Neural cell (in vitro differentiated cells): ENCODE measurements around the gene CRY2. TPM values are rescaled to one million over a fixed set of nuclear protein-coding genes. Genes with fewer than 3 reads are reported as not detected.

Experiments
- H2AFZ ChIP-seq: fragments of 200-600, 300-800 bp; sonication (generic), shearing (Covaris generic); 2 replicates; pipeline ENCODE4 v1.6.0; 2014; ENCODE audit warnings: low read depth, mild to moderate bottlenecking, antibody characterized with exemption, low read length, moderate library complexity
- H3F3A ChIP-seq: fragments of 200-600 bp; shearing (Covaris generic); 2 replicates; pipeline ENCODE4 v1.6.1; 2016; ENCODE audit warnings: mild to moderate bottlenecking, moderate library complexity, mixed read lengths, antibody characterized with exemption, low read length; ENCODE audit not compliant: insufficient read depth, poor library complexity, severe bottlenecking
- H3K27ac ChIP-seq: fragments of 200-600, 300-800 bp; sonication (generic), shearing (Covaris generic); 2 replicates; pipeline ENCODE4 v1.5.1; 2014; ENCODE audit warnings: mild to moderate bottlenecking, low read length, moderate library complexity
- H3K27me3 ChIP-seq: fragments of 300-800, 200-600 bp; sonication (generic), shearing (Covaris generic); 2 replicates; pipeline ENCODE4 v1.6.0; 2014; ENCODE audit warnings: mild to moderate bottlenecking, low read depth, low read length, moderate library complexity; ENCODE audit not compliant: insufficient read depth
- H3K36me3 ChIP-seq: fragments of 300-800, 200-600 bp; sonication (generic), shearing (Covaris generic); 2 replicates; pipeline ENCODE4 v1.5.1; 2014; ENCODE audit warnings: mild to moderate bottlenecking, antibody characterized with exemption, low read length, moderate library complexity; ENCODE audit not compliant: insufficient read depth
- H3K4me2 ChIP-seq: fragments of 300-800, 200-600 bp; sonication (generic), shearing (Covaris generic); 2 replicates; pipeline ENCODE4 v1.6.0; 2014; ENCODE audit warnings: mild to moderate bottlenecking, low read length
- H3K4me3 ChIP-seq: fragments of 300-800, 200-600 bp; sonication (generic), shearing (Covaris generic); 2 replicates; pipeline ENCODE4 v1.5.1; 2014; ENCODE audit warnings: mild to moderate bottlenecking, low read length, moderate library complexity
- H3K79me2 ChIP-seq: fragments of 200-600 bp; shearing (Covaris generic); replicated peaks from 2 replicates; pipeline ENCODE4 v1.6.0; 2014; ENCODE audit warnings: mild to moderate bottlenecking, low read length, moderate library complexity; ENCODE audit not compliant: insufficient read depth
- H3K9ac ChIP-seq: fragments of 300-800, 200-600 bp; sonication (generic), shearing (Covaris generic); 2 replicates; pipeline ENCODE4 v1.6.1; 2016; ENCODE audit warnings: mild to moderate bottlenecking, low read length, mixed read lengths
- H3K9me2 ChIP-seq: fragments of 200-600 bp; shearing (Covaris generic); 2 replicates; pipeline ENCODE4 v1.6.1; 2016; ENCODE audit warnings: mild to moderate bottlenecking, low read length, mixed read lengths; ENCODE audit not compliant: insufficient read depth
- H3K9me3 ChIP-seq: fragments of 200-600, 300-800 bp; sonication (generic), shearing (Covaris generic); 2 replicates; pipeline ENCODE4 v1.6.1; 2016; ENCODE audit warnings: mild to moderate bottlenecking, mixed run types, low read length, moderate library complexity, mixed read lengths
- H4K20me1 ChIP-seq: fragments of 200-600 bp; shearing (Covaris generic); 2 replicates; pipeline ENCODE4 v1.6.1; 2016; ENCODE audit warnings: mild to moderate bottlenecking, mixed run types; ENCODE audit not compliant: insufficient read depth
- EP300 ChIP-seq: fragments of 450-650 bp; conservative IDR thresholded peaks from 2 replicates; pipeline ENCODE4 v1.6.1; 2014; ENCODE audit warnings: antibody characterized with exemption, mild to moderate bottlenecking, moderate library complexity; ENCODE audit not compliant: poor library complexity, severe bottlenecking
- EZH2 ChIP-seq: fragments of 200-600, 300-800 bp; shearing (Covaris generic), sonication (generic); IDR thresholded peaks from 2 replicates; pipeline ENCODE4 v1.6.1; 2014; ENCODE audit warnings: antibody characterized with exemption, low read length, borderline replicate concordance, mild to moderate bottlenecking; ENCODE audit not compliant: insufficient read depth, poor library complexity, severe bottlenecking
- MXI1 ChIP-seq: fragments of 450-650 bp; conservative IDR thresholded peaks from 2 replicates; pipeline ENCODE4 v1.6.1; 2014; ENCODE audit warnings: antibody characterized with exemption, mild to moderate bottlenecking; ENCODE audit not compliant: poor library complexity, severe bottlenecking
- POLR2AphosphoS5 ChIP-seq: IDR thresholded peaks from 2 replicates; pipeline ENCODE4 v1.6.1; 2012
- RAD21 ChIP-seq: fragments of 450-650 bp; conservative IDR thresholded peaks from 2 replicates; pipeline ENCODE4 v1.6.1; 2014; ENCODE audit warnings: antibody characterized with exemption, mild to moderate bottlenecking, moderate library complexity
- SMC3 ChIP-seq: fragments of 450-650 bp; conservative IDR thresholded peaks from 2 replicates; pipeline ENCODE4 v1.6.1; 2014; ENCODE audit warnings: antibody characterized with exemption, mild to moderate bottlenecking, moderate library complexity; ENCODE audit not compliant: poor library complexity
- polyA plus RNA-seq: library from polyadenylated mRNA; depleted of rRNA; stranded (reverse); fragments of >200 nt; gene quantifications from 2 replicates; pipeline ENCODE4 v1.2.3, GENCODE V29; 2014
- TF ChIP-seq, protein P1 (sequence below): fragments of 450-650 bp; IDR thresholded peaks from 2 replicates; pipeline ENCODE4 v1.5.1; 2014; ENCODE audit warnings: antibody characterized with exemption, mild to moderate bottlenecking, moderate library complexity; ENCODE audit not compliant: poor library complexity, severe bottlenecking

The CRY2 gene
- polyA plus RNA-seq, 1 donor from 2014 or later: 27.8 TPM

DNA sequence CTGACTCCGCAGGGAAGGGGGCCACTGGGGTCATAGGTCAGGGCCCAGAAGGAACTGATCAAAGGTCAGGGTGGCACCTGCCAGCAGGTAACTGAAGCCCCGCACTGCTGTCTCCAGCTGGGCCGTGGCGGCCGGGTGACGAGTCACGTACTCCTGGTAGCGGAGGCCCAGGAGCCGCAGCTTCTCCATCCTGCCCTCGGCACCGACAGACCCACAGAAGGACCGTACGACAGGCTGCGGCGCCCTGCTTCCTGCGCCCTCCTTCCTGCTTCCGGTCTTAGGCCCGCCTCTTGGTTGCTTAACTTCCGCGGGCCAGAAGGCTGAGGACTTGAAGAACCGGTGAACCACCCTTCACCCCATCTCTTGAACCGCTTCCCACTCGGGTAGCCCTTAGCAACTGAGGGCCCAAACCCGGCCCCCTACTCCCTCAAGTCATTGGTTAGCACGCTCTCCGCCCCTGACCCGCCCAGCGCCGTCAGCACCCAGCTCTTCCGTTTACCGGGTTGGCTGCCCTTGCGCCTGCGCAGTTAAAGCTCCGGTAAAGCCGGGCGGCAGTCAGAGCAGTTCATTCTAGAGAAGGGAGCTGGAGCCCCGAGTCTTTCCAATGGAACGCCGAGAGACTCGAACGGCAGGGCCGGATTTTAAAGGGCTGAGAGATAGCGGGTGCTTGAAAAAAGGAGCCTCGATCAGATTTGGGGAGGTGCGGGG is 70.5 kb downstream of the CRY2 start, which contains the start of gene PEX16:
PEX16 (minus strand) TSS at position 255 of the 708 bp plus-strand sequence; CDS start at position 189, 66 bp downstream.
- no peaks in the 10 kb centered on the region for H4K20me1 ChIP-seq
- H3K9ac ChIP-seq: peak within 1 kb of the TSS; percentile 90
- peak within 1 kb of the TSS; percentile 96 for H3K4me2 ChIP-seq
- no peaks in the 10 kb centered on the region for H3K9me3 ChIP-seq
- TF ChIP-seq POLR2AphosphoS5: peak; percentile 73
- TF ChIP-seq RAD21: peak; percentile 35
- TF ChIP-seq, protein P1, sequence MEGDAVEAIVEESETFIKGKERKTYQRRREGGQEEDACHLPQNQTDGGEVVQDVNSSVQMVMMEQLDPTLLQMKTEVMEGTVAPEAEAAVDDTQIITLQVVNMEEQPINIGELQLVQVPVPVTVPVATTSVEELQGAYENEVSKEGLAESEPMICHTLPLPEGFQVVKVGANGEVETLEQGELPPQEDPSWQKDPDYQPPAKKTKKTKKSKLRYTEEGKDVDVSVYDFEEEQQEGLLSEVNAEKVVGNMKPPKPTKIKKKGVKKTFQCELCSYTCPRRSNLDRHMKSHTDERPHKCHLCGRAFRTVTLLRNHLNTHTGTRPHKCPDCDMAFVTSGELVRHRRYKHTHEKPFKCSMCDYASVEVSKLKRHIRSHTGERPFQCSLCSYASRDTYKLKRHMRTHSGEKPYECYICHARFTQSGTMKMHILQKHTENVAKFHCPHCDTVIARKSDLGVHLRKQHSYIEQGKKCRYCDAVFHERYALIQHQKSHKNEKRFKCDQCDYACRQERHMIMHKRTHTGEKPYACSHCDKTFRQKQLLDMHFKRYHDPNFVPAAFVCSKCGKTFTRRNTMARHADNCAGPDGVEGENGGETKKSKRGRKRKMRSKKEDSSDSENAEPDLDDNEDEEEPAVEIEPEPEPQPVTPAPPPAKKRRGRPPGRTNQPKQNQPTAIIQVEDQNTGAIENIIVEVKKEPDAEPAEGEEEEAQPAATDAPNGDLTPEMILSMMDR: no peak
- TF ChIP-seq MXI1: peak; percentile 84
- peak; percentile 65 for TF ChIP-seq EP300
- peaks cover 8% of the 10 kb centered on the region for H3F3A ChIP-seq
- no peaks in the 10 kb centered on the region for H3K36me3 ChIP-seq
- peaks cover 21% of the 10 kb centered on the region for H3K27me3 ChIP-seq
- H2AFZ ChIP-seq: peak within 1 kb of the TSS; percentile 94
- H3K79me2 ChIP-seq: peaks cover 6% of the 10 kb centered on the region
- H3K4me3 ChIP-seq: peak within 1 kb of the TSS; percentile 98
- no peaks in the 10 kb centered on the region for H3K9me2 ChIP-seq
- H3K27ac ChIP-seq: peak within 1 kb of the TSS; percentile 90

DNA sequence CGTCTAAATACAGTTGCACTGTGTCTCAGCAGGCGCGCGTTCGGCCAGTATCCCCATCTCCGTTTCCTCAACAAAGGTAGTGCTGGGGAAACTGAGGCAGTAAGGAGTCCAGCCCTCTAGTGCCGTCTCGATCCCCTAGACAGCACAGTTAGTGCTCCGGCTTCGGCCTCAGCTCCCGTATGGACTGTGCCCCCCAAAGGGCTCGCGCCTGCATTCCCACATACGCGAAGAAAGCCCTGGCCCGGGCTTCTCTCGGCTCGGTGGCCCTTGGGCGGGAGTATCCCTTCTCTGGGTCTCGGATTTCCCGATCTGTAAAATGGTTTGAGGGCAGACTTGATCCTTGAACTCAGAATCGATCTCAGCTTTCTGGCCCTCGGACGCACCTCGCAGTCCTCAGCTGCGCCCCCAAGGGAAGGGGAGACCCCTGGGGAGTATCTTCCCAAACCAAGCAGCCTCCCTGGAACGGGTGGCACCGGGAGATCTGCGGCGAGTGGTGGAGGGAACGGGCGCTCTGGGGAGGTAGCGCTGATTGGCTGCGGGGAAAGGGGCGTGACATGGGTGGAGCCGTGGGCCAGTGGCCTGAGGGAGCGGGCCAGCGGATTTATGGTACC is 71.2 kb downstream of the CRY2 start:
- Histone ChIP-seq H3K9me2 (no peaks in the 10 kb centered on the region), H2AFZ (peak overlapping the region; percentile 94), H3K4me3 (peak overlapping the region; percentile 98), H3K36me3 (no peaks in the 10 kb centered on the region), H3K9me3 (no peaks in the 10 kb centered on the region), H4K20me1 (no peaks in the 10 kb centered on the region), H3F3A (peaks cover 8% of the 10 kb centered on the region), H3K4me2 (peak overlapping the region; percentile 23), H3K27me3 (peaks cover 27% of the 10 kb centered on the region), H3K79me2 (peaks cover 6% of the 10 kb centered on the region), H3K27ac (peak overlapping the region; percentile 90), H3K9ac (peak overlapping the region; percentile 90)
- TF ChIP-seq EP300: no peak
- TF ChIP-seq MXI1: no peak
- peak; percentile 38 for TF ChIP-seq POLR2AphosphoS5

DNA sequence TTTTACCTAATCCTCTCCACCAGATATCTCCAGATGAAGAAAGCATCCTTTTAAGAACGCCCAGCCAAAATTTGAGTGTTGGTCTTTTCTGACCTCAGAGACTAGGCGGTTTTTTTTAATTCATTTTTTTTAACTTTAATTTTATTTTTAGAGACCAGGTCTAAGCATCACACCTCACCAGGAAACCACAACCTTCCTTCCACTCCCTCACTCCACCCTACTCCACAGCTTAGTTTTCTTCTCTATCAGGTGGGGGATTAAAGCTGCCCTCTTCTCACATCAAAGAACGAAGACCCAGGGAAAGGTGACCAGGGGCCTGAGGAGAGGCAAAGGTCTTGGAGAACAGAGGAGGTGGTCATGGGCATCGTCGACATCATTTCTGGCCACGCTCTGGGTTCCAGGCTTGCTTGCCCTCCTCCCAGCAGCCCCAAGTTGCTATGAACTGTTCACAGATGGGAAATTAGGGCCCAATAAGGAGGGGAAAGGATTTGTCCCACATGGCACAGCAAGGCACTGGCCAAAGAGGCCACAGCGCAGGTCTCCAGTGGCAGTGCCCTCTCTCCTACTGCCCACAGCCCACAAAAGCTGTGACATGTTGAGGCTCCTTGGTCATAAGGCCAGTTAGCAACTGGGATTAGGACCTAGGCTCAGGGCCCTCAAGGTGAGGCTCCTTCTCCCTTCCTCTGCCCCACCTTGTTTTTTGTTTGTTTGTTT is 71.8 kb downstream of the CRY2 start:
- peaks cover 6% of the 10 kb centered on the region for H3K79me2 ChIP-seq
- no peaks in the 10 kb centered on the region for H3K9me3 ChIP-seq
- H3K9me2 ChIP-seq: no peaks in the 10 kb centered on the region
- no peaks in the 10 kb centered on the region for H3K36me3 ChIP-seq
- peaks cover 31% of the 10 kb centered on the region for H3K27me3 ChIP-seq
- H3K9ac ChIP-seq: no peak overlapping the region
- H3K4me2 ChIP-seq: no peak overlapping the region
- TF ChIP-seq SMC3: no peak
- TF ChIP-seq EZH2: no peak
- TF ChIP-seq MXI1: no peak
- no peak for TF ChIP-seq POLR2AphosphoS5
- TF ChIP-seq EP300: no peak
- no peak for TF ChIP-seq RAD21
- H3K27ac ChIP-seq: no peak overlapping the region
- peak overlapping the region; percentile 98 for H3K4me3 ChIP-seq
- H3F3A ChIP-seq: peaks cover 8% of the 10 kb centered on the region
- no peak overlapping the region for H2AFZ ChIP-seq
- no peaks in the 10 kb centered on the region for H4K20me1 ChIP-seq
